PFSK-1 (cell line): ENCODE results near the gene TANC2.

Source experiments
- FOXP2 ChIP-seq: optimal IDR thresholded peaks from 2 replicates; pipeline ENCODE3; 2011; ENCODE audit warnings: borderline replicate concordance, control low read depth, inconsistent platforms; ENCODE audit not compliant: insufficient read depth; ENCODE audit errors: extremely low read length, extremely low read depth
- POLR2AphosphoS5 ChIP-seq: IDR thresholded peaks from 2 replicates; pipeline ENCODE4 v1.6.1; 2012; ENCODE audit warnings: low read depth, mild to moderate bottlenecking, control low read depth, low read length, moderate library complexity
- REST ChIP-seq, 2 experiments: IDR thresholded peaks; 2 replicates each; pipeline versions ENCODE4 v1.6.1 to v1.8.0; 2011 to 2012; ENCODE audit warnings: low read depth in 2 of 2, low read length in 2 of 2, control low read depth in 1 of 2, inconsistent platforms in 1 of 2, mild to moderate bottlenecking in 1 of 2, moderate library complexity in 1 of 2; ENCODE audit not compliant: insufficient read depth in 1 of 2
- SIN3A ChIP-seq: IDR thresholded peaks from 2 replicates; pipeline ENCODE4 v1.6.1; 2012; ENCODE audit warnings: mild to moderate bottlenecking, low read length, moderate library complexity, borderline replicate concordance; ENCODE audit not compliant: insufficient read depth
- TAF1 ChIP-seq: IDR thresholded peaks from 2 replicates; pipeline ENCODE4 v1.6.1; 2012; ENCODE audit warnings: low read length, control low read depth, borderline replicate concordance; ENCODE audit not compliant: insufficient read depth

The TANC2 gene

GRCh38 chr17:62935523-62935922 lies 30.5 kb upstream of the TANC2 start:
- TF ChIP-seq REST (IDR thresholded peaks at IDR 0.05; ENCODE audit: insufficient read depth in 1 of 2, low read depth in 2 of 2, low read length in 2 of 2), result no peak
- no peak for TF ChIP-seq SIN3A
- TF ChIP-seq FOXP2, result no peak
- TF ChIP-seq TAF1, result no peak
- no peak for TF ChIP-seq POLR2AphosphoS5

GRCh38 chr17:62937606-62938005 lies 28.4 kb upstream of the TANC2 start:
- TF ChIP-seq POLR2AphosphoS5, result no peak
- no peak for TF ChIP-seq TAF1
- no peak for TF ChIP-seq REST (IDR thresholded peaks at IDR 0.05; ENCODE audit: insufficient read depth in 1 of 2, low read depth in 2 of 2, low read length in 2 of 2)
- no peak for TF ChIP-seq FOXP2
- no peak for TF ChIP-seq SIN3A

- no peak for TF ChIP-seq FOXP2
- TF ChIP-seq POLR2AphosphoS5, result no peak
- TF ChIP-seq TAF1, result no peak
- TF ChIP-seq REST (IDR thresholded peaks at IDR 0.05; ENCODE audit: insufficient read depth in 1 of 2, low read depth in 2 of 2, low read length in 2 of 2), result no peak
Observed at GRCh38 chr17:62941358-62941991, 24.6 kb upstream of the TANC2 start.

- no peak for TF ChIP-seq FOXP2
- no peak for TF ChIP-seq SIN3A
- no peak for TF ChIP-seq TAF1
- no peak for TF ChIP-seq POLR2AphosphoS5
- TF ChIP-seq REST (IDR thresholded peaks at IDR 0.05; ENCODE audit: insufficient read depth in 1 of 2, low read depth in 2 of 2, low read length in 2 of 2), result no peak
Observed at GRCh38 chr17:62948370-62948769, 17.7 kb upstream of the TANC2 start.

- no peak for TF ChIP-seq FOXP2
- TF ChIP-seq POLR2AphosphoS5, result no peak
- no peak for TF ChIP-seq SIN3A
- TF ChIP-seq TAF1, result no peak
- no peak for TF ChIP-seq REST (IDR thresholded peaks at IDR 0.05; ENCODE audit: insufficient read depth in 1 of 2, low read depth in 2 of 2, low read length in 2 of 2)
Observed at GRCh38 chr17:62949036-62949435, 17.0 kb upstream of the TANC2 start.
